HG02981 (cell line): Measurements from ENCODE around the gene HID1.
"Not testable (repeated sequence)": the region's sequence is repeated elsewhere in the genome, so short reads cannot be mapped to it uniquely, and the experiment has no call there.

Experiments
- ATAC-seq: cut with Tn5 transposase; IDR thresholded peaks from one replicate; pipeline ENCODE4 v1.9.1; 2021; ENCODE audit warnings: mild to moderate bottlenecking, moderate library complexity; ENCODE audit not compliant: unreplicated experiment

HID1 gene

DNA sequence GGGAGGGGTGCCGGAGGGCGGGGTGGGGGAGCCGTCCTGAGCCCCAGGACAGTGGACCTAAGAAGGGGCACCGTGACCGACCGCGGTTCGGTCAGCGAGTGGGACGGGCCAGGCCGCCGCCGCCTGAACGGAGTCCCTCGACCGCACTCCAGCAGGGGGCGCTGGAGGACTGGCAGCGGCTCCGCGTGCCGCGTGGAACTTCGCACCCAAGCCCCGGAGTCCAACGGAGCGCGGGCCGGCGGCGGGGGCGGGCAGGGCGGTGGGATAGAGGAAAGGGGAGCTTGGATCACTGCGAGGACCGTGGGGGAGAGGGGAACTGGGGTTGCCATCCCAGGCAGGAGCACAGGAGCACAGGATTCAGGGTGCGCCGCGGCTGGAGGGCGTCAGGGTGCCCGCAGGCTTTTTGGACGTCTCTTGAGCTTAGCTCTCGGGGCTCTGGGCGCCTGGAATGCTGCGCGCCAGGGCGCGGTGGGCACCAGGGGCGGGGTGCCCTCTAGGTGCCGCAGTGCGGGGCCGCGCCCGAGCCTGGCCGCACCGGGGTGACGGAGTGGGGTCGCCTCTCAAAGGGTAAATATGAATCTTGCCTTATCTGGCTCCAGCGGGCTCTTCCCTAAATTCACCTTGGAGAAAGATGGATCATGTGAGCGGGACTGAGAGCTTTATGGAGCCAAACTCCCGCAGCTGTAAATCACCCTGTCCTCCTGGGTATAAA lies 48.9 kb downstream of the HID1 start:
- ATAC-seq = no peak

DNA sequence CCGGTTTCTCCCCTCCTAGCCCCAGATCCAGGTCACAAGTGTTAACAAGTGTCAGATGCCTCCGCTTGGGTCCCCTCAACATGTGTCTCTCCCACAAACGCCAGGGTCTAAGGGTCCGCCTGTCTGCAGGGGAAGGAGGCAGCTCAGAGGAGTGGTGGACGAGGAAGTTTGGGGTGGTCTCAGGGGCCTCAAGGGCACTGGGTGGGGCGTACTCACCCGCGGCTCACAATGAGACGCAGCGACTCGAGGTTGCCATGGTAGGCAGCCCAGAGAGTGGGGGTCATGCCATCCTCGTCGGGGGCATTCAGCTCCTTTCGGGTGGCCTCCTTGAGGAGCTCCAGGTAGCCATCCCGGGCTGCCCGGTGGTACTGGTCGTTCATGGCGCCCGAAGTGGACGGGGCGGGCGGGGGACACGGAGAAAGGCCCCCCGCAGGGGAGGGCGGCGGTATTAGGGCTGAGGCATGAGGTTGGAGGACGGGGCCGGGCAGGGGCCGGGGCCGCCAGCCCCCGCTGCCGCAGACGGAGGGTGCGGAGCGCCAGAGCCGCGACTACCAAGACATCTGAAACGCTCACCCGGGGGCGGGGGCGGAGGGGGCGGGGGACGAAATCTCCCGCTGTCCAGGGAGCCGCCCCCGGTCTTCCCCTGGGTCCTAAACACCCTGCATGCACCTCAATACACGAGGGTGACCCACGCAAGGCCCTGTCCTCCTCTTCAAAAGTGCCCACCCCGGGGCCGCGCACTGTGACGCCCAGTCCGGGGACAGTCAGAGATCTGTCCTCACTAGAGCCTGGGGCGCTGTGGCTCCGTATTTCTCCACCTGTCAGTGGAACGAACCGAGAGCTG lies 49.6 kb downstream of the HID1 start, which contains the start of gene USH1G:
Gene USH1G (minus strand): TSS at position 562 of the 844 bp plus-strand sequence. CDS start 182 bp downstream, at position 380.
- ATAC-seq = no peak

DNA sequence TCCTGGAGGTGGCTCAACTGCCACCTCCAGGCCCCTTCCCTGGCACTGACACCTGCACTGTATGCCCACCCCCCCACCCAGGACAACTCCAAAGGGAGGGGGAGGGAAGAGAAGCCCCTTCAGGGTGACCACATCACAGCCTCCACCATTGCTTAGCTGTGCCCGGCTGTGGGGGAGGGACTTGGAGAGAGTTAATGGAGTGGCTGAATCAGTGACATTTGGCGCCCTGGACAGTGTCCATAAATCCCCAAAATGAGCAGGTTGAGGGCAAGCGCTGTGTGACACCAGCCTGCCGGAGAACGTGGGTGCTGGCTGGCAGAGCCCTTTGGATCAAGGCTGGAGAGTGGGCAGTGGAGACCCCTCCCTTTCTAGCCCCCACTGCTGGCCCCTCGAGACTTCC lies 50.4 kb downstream of the HID1 start:
- ATAC-seq = no peak

DNA sequence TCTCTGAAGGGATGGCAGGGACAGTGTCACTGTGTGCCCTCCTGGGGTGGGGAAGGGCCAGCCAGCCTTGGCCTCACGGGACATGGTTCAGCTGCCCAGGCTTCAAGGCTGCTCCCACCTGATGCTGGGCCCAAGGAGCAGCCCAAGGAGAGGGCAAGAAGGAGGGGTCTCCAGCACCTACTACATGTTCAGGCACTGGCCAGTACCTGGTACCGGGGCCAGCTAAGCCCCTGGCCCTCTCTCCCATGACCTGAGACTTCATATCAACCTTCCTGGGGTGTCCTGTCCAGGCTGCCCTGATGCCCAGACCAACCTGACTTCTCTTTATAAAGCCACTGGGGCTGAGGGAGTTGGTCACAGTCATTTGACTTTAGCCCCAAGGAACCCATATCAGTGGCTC lies 50.8 kb downstream of the HID1 start:
- ATAC-seq = no peak

DNA sequence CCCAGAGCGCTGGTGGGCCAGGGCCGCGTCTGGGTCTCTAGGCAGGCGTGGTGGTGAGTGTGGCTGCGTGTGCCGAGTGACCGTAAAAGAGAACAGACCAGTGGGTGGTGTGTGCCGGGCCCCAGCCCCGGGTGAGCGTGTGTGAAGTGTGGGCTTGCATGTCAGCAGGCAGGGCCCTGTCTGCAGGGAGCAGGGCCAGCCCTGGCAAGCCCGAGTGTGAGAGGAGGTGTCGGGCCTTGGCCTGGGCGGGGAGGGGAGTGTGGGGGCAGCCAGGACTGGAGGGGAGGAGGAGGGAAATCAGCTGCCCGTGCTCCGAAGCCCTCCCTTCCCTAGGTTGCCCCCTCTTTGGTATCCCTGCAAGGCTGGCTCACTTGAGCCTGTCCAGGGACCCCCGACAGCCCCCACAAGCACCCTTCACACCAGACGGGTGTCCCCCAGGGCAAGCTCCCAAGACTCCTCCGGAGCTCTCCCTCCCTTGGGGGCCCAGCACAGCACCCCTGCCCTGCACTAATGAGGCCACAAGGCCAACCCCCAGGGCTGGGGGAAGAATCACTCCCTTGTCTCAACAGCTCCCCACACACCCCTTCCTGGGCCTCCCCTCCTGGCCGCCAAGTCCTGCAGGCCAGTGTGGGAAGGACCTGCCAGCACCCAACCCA lies 51.4 kb downstream of the HID1 start:
- no peak for ATAC-seq

DNA sequence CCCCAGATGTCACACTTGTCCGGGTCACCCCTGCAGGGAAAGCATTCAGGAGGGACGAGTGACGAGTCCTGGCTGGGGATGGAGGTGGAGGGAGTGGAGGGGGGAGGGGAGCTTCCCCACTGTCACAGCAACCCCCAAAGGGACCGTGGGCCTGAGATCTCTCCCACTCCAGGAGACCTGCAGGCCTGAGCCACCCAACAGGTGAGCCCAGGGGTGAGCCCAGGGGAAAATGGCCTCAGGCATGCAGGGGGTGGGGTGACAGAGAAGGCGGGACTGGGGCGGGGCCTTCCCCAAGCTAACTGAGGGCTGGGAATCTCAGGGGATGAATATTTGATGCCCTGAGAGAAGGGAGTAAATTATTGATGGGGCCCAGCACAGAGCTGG lies 51.9 kb downstream of the HID1 start:
- ATAC-seq = no peak

DNA sequence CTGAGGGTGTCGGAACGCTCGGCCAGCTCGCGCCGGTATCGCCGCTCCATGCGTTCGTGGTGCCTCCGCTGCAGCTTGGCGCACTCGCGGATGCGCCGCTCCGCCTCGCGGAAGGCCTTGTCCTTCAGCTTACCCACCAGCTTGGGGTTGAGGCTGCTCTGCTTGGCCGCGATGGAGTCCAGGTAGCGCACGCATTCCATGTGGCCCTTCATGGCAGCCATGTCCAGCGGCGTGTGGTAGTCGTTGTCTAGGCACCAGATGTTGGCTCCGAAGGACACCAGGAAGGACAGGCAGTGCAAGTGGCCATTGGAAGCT lies 52.3 kb downstream of the HID1 start:
- no peak for ATAC-seq

DNA sequence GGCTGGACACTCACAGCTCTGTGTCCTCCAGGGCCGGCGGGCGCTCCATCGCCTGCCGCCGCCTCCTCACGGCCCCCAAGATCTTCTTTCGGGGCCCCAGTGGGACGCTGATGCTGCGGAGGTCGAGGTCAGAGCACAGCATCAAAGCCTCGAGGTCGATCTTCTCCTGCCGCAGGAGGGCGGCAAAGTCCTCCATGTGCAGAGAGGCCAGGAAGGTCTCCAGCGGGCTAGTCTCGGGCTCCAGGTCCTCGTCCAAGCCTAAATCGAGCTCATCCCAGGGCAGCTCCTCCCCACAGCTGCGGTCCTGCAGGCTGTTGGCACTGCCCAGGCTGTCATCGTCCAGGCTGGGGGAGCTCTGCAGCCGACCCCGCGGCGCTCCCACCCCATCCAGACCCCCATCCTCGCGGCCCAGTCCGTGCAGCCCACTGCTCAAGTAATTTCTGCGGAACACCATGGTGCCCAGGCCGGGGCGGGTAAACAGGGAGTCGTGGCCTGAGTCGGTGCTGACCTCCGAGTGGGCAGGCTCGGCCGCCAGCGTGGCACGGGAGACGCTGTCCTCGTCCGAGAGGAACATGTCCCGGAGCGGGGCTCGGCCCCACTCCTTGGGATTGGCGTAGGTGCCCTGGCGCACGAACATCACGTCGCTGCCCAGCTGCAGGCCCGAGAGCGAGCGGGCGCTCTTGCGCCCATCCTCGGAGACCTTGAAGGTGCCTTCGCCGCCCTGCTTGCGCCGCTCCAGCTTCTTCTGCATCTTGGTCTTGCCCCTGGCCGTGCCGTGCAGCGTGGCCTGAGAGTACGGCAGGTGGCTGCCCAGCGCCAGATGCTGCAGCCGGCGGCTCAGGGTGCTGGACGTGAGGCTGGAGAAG lies 52.9 kb downstream of the HID1 start:
- ATAC-seq = no peak

DNA sequence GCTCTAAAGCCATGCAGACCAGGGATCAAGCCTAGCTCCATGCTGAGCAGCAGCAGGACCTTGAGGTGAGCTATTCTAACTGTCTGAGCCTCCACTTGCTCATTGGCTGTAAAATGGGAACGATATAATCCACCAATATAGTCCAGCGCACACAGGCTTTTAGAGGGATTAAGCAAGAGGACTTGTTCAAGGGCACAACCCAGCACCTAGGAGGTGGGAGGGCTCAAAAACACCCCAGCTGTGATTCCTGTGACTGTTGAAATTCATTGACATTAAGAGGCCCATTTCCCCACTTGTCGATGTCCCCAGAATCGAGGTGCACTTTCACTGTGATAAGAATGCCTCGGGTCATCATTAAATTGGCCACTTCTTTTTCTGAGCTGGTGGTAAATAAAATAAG lies 53.7 kb downstream of the HID1 start:
- no peak for ATAC-seq

DNA sequence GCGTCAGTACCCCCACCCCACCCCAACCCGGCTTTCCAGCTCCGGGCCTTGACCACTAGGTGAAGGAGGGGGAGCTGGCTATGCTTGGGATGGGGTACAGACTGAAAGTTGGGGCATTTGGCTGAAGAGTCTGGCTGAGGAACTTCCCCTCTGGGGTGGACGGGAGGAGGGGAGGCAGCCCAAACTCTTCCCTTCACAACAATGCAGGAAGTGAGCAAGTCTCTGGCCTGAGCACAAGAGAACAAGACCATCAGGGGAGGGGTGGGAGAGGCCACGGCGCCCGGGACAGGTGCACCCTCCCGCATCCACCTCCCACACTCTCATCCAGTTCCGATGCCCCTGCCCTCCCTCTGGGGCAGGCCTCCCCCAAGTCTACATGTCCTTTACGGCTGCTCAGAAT lies 55.1 kb downstream of the HID1 start:
- ATAC-seq = no peak

DNA sequence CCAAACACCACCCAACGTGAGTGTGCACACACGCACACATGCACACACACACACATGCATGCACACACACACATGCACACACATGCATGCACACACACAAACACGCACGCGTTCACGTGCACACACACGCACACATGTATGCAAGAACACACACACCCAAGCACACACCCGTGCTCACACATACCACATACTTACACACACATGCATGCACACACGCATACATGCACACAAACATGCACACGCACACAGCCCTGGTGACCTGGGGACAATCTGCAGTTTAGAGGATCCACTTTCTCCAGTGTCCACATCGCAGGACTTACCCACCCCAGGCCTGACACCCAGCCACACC lies 55.7 kb downstream of the HID1 start:
- no peak for ATAC-seq

DNA sequence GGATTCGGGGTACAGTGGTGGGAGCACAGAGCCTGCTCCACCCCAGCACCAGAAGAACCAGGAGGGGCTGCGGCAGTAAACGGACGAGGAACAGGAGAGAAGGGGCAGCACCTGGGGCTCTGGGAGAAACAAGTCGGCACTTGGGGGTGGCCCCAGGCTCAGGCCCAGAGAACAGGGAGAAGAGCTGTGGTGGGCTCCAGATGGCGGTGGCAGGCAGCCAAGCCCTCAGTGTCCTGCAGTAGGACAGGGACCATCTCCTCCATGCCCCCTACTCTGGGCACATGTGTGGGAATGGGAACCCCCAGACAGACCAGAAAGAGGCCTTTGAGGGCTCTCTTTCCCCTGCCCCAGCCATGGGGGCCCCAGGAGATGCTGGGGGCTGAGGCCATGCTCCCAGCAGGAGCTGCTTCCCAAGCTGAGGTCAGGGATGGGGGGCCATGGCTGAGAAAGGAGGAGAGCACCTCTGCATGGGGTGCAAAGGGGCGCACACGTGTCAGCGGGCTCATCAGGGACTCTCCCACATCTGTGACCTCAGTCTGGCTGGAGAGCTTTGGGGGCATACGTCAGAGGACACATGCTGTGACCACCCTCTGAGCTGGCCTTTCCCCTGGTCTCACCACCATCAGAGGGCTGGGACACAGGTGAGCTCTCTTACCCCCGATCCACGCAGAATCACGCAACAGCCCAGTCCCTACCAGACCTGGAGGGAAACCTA lies 56.3 kb downstream of the HID1 start:
- no peak for ATAC-seq

DNA sequence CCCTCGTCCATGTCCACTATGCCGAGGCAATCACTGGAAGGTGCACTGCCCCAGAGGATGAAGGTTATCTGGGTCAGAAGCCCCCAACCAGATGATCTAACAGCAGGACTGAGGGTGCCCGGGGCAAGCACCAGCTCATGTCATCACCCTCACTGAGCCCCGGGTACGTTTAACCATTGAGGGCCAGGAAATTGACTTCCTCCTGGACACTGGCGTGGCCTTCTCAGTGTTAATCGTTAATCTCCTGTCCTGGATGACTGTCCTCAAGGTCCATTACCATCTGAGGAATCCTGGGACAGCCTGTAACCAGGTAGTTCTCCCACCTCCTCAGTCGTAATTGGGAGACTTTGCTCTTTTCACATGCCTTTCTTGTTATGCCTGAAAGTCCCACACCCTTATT lies 61.1 kb downstream of the HID1 start:
- ATAC-seq = not testable (repeated sequence)

DNA sequence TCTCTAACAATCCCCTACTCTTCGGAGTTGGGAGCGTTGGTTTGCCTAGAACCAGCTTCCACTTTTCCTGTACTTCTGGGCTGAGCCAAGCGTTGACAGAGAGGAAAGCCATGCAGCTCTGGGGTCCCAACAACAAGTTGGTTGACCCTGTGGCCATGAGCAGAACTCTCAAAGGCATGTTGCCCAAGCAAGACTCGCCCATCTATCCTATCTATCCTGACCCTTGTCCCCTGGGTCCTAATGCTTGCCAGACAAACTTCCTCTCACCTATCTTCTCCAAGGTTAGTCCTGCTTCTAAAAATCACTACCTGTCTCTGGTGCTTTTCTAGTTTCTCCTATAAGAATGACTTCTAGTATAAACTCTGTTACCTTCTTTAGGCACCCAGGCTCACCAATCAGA lies 63.5 kb downstream of the HID1 start:
- ATAC-seq = not testable (repeated sequence)

DNA sequence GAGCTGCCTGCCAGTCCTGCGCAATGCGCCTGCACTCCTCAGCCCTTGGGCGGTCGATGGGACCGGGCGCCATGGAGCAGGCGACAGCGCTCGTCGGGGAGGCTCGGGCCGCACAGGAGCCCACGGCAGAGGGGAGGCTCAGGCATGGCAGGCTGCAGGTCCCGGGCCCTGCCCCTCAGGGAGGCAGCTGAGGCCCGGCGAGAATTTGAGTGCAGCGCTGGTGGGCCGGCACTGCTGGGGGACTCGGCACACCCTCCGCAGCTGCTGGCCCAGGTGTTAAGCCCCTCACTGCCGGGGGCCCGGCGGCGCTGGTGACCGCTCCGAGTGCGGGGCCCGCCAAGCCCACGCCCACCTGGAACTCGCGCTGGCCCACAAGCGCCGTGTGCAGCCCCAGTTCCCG lies 65.5 kb downstream of the HID1 start:
- ATAC-seq = no peak

DNA sequence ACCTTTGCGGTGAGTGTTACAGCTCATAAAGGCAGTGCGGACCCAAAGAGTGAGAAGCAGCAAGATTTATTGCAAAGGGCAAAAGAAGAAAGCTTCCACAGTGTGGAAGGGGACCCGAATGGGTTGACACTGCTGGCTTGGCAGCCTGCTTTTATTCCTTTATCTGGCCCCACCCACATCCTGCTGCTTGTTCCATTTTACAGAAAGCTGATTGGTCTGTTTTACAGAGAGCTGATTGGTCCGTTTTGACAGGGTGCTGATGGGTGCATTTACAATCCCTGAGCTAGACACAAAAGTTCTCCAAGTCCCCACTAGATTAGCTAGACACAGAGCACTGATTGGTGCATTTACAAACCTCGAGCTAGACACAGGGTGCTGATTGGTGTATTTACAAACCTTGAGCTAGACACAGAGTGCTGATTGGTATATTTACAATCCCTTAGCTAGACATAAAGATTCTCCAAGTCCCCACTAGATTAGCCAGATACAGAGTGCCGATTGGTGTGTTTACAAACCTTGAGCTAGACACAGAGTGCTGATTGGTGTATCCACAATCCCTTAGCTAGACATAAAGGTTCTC lies 66.3 kb downstream of the HID1 start:
- ATAC-seq = not testable (repeated sequence)

DNA sequence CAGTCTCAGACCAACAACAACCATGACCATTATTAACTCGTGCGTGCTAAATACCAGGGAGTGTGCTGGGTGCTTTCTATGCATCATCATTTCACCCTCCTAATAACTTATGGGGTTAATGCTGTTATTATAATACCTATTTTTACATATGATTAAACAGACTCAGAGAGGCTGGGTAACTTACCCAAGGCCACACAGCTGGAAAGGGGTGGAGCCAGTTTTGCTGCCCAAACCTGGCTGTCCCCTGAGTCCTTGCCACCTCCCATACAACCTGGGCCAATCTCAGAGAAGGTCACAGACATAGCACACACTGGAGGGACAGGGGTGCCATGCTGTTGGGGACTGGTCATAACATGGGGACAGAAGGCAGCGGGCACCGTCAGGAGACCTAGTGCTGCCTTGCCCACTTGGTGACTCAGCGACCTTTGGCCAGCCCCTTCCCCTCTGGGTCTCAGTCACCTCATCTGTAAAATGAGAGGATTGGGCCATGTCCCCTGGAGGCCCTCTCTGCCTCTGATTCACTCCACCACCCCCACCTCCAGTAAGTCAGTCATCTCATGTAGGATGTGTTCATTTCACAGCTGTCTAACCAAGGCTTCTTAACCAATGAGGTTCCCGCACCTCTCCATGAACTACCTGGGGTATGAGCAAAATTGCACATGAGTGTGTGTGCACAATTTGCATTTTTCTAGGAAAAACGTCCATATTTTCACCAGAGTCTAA lies 67.7 kb downstream of the HID1 start:
- ATAC-seq = no peak

DNA sequence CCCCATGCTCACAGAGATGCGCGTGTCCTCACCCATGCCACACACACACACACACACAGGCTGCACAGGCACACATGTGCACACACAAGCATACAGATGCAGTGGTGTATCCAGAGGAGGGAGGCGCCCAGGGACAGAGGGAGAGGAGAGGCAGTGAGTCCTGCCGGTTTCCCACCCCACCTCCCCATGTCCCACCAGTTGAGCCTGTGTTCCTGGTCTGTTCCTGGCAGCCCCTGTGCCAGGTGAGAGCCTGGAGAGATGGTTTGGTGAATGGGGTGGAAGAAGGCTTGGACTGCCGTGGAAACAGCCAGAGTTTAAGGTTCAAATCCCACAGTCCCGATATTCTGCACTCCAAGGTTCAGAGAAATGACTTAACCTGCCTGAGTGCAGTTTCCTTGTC lies 68.9 kb downstream of the HID1 start:
- no peak for ATAC-seq

DNA sequence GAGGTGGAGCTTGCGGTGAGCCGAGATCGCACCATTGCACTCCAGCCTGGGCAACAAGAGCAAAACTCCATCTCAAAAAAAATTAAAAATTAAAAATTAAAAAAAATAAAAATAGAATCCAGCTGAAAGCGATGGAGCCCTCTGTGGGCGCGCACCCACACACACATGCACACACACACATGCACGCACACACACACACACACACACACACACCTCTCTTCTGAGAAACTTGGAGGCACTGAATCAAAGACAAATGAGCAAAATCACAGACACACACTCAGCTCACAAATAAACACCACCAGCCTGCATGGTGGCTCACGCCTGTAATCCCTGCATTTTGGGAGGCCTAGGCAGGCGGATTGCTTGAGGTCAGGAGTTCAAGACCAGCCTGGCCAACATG lies 69.5 kb downstream of the HID1 start:
- no peak for ATAC-seq
